Osteoblast (primary cell): ENCODE results near the gene FLVCR2. TPM values are rescaled to one million over a fixed set of nuclear protein-coding genes. Genes with fewer than 3 reads are reported as not detected.

ENCODE experiments used
- DNase-seq: peaks from one replicate; pipeline ENCODE4 v3.0.0; 2011; ENCODE audit warnings: low spot score, mixed read lengths; ENCODE audit not compliant: insufficient read length; ENCODE audit errors: missing footprints
- H2AFZ ChIP-seq: 2 replicates; pipeline ENCODE4 v1.6.0; 2011; ENCODE audit warnings: mild to moderate bottlenecking, low read length
- H3K27ac ChIP-seq: 2 replicates; pipeline ENCODE4 v1.5.1; 2011; ENCODE audit warnings: mild to moderate bottlenecking, low read depth, low read length, moderate library complexity
- H3K27me3 ChIP-seq: 2 replicates; pipeline ENCODE4 v1.6.0; 2012; ENCODE audit warnings: mild to moderate bottlenecking, control low read depth, inconsistent platforms, low read length, moderate library complexity; ENCODE audit not compliant: insufficient read depth
- H3K36me3 ChIP-seq: 2 replicates; pipeline ENCODE4 v1.5.1; 2011; ENCODE audit warnings: mild to moderate bottlenecking, low read length, control low read depth, moderate library complexity; ENCODE audit not compliant: insufficient read depth
- H3K4me1 ChIP-seq: 2 replicates; pipeline ENCODE4 v1.5.1; 2011; ENCODE audit warnings: mild to moderate bottlenecking, low read length, control low read depth, moderate library complexity; ENCODE audit not compliant: insufficient read depth
- H3K4me2 ChIP-seq: 2 replicates; pipeline ENCODE4 v1.6.0; 2011; ENCODE audit warnings: mild to moderate bottlenecking, low read length; ENCODE audit not compliant: insufficient read depth
- H3K4me3 ChIP-seq: fragments of 200-600 bp; sonication (generic); 3 replicates; pipeline ENCODE4 v1.5.1; 2012; ENCODE audit warnings: mild to moderate bottlenecking, low read length, inconsistent platforms; ENCODE audit not compliant: insufficient read depth
- H3K79me2 ChIP-seq: 2 replicates; pipeline ENCODE4 v1.6.0; 2012; ENCODE audit warnings: mild to moderate bottlenecking, low read length, control low read depth, inconsistent platforms; ENCODE audit not compliant: insufficient read depth
- H3K9me3 ChIP-seq: 2 replicates; pipeline ENCODE4 v1.5.1; 2011; ENCODE audit warnings: low read depth, low read length, control low read depth
- H4K20me1 ChIP-seq: 2 replicates; pipeline ENCODE4 v1.6.0; 2012; ENCODE audit warnings: mild to moderate bottlenecking, low read length, control low read depth; ENCODE audit not compliant: insufficient read depth
- CTCF ChIP-seq: IDR thresholded peaks from 2 replicates; pipeline ENCODE4 v1.5.1; 2011; ENCODE audit warnings: mild to moderate bottlenecking, low read depth, low read length, moderate library complexity; ENCODE audit errors: extremely low read depth
- total RNA-seq: library from RNA; depleted of rRNA; stranded (reverse); fragments of >200 nt; gene quantifications from 2 replicates; pipeline ENCODE4 v1.2.3, GENCODE V29; 2012

Gene FLVCR2
- total RNA-seq, 1 donor, result 1.8 TPM

- H2AFZ ChIP-seq, result no peak overlapping the region
- H3K4me3 ChIP-seq, result no peak overlapping the region
- no peak overlapping the region for H3K4me2 ChIP-seq
- peak; percentile 96 for TF ChIP-seq CTCF
- H3K27ac ChIP-seq, result no peak overlapping the region
- no peaks in the 10 kb centered on the region for H3K9me3 ChIP-seq
- H3K36me3 ChIP-seq, result no peaks in the 10 kb centered on the region
- peaks cover 3% of the 10 kb centered on the region for H3K4me1 ChIP-seq
- H3K27me3 ChIP-seq, result peaks cover 20% of the 10 kb centered on the region
- H4K20me1 ChIP-seq, result no peaks in the 10 kb centered on the region
- H3K79me2 ChIP-seq, result no peaks in the 10 kb centered on the region
- DNase-seq, result peak; percentile 93
Measured at GRCh38 chr14:75561013-75561432, 17.4 kb upstream of the FLVCR2 start.

- Histone ChIP-seq H3K4me2 (no peak overlapping the region), H3K4me1 (peaks cover 3% of the 10 kb centered on the region)
Measured at GRCh38 chr14:75562089-75562488, 16.3 kb upstream of the FLVCR2 start.

GRCh38 chr14:75562489-75562888, 15.9 kb upstream of the FLVCR2 start:
- Histone ChIP-seq H3K36me3 (no peaks in the 10 kb centered on the region), H3K4me3 (no peak overlapping the region), H3K9me3 (no peaks in the 10 kb centered on the region), H3K4me1 (peaks cover 3% of the 10 kb centered on the region), H3K79me2 (no peaks in the 10 kb centered on the region), H4K20me1 (no peaks in the 10 kb centered on the region), H2AFZ (no peak overlapping the region), H3K27me3 (peaks cover 20% of the 10 kb centered on the region), H3K4me2 (no peak overlapping the region), H3K27ac (no peak overlapping the region)
- DNase-seq, result no peak
- TF ChIP-seq CTCF, result no peak

More at GRCh38 chr14:75562089-75562488, 16.3 kb upstream of the FLVCR2 start:
- no peak for TF ChIP-seq CTCF
- no peaks in the 10 kb centered on the region for H4K20me1 ChIP-seq
- no peak overlapping the region for H2AFZ ChIP-seq
- no peak overlapping the region for H3K27ac ChIP-seq
- H3K79me2 ChIP-seq, result no peaks in the 10 kb centered on the region
- H3K36me3 ChIP-seq, result no peaks in the 10 kb centered on the region
- no peak overlapping the region for H3K4me3 ChIP-seq
- no peaks in the 10 kb centered on the region for H3K9me3 ChIP-seq
- peaks cover 20% of the 10 kb centered on the region for H3K27me3 ChIP-seq
- DNase-seq, result no peak

DNA sequence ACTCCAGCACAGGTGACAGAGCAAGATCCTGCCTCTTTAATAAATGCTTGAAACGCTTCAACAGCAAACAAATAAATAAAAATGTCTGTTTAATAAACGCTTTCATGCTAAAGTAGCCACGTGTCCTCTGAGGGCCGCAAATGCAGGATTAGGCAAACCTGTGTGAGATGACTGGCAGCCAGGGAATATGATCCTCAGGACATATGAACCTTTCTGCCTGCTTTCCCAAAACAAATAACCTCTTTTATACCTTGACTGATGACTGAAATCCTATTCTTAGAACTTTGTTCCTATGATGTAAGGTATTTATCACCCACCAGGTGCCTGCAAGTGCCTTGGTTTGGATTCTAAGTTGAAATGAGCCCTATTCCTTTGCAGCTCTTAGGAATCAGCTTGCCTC, 14.5 kb upstream of the FLVCR2 start:
- H4K20me1 ChIP-seq, result no peaks in the 10 kb centered on the region
- H3K4me2 ChIP-seq, result no peak overlapping the region
- H3K79me2 ChIP-seq, result no peaks in the 10 kb centered on the region
- peaks cover 26% of the 10 kb centered on the region for H3K27me3 ChIP-seq
- no peak overlapping the region for H2AFZ ChIP-seq
- TF ChIP-seq CTCF, result no peak
- no peak overlapping the region for H3K4me3 ChIP-seq
- H3K4me1 ChIP-seq, result peaks cover 3% of the 10 kb centered on the region
- H3K36me3 ChIP-seq, result no peaks in the 10 kb centered on the region
- H3K27ac ChIP-seq, result no peak overlapping the region
- no peaks in the 10 kb centered on the region for H3K9me3 ChIP-seq
- DNase-seq, result no peak
